NCI-H82 treated with DMSO at 0.1 percent for 48 hours (cell line): ENCODE results near the gene HPCAL1.
A peak's percentile ranks its signal among the peaks of the same experiment; 100 is the strongest.
"Not testable (repeated sequence)": the region's sequence is repeated elsewhere in the genome, so short reads cannot be mapped to it uniquely, and the experiment has no call there.

Experiments used
- DNase-seq: peaks from one replicate; lab custom pipeline; 2025; ENCODE audit not compliant: unreplicated experiment; lab: John Stamatoyannopoulos, UW

The HPCAL1 gene

DNA sequence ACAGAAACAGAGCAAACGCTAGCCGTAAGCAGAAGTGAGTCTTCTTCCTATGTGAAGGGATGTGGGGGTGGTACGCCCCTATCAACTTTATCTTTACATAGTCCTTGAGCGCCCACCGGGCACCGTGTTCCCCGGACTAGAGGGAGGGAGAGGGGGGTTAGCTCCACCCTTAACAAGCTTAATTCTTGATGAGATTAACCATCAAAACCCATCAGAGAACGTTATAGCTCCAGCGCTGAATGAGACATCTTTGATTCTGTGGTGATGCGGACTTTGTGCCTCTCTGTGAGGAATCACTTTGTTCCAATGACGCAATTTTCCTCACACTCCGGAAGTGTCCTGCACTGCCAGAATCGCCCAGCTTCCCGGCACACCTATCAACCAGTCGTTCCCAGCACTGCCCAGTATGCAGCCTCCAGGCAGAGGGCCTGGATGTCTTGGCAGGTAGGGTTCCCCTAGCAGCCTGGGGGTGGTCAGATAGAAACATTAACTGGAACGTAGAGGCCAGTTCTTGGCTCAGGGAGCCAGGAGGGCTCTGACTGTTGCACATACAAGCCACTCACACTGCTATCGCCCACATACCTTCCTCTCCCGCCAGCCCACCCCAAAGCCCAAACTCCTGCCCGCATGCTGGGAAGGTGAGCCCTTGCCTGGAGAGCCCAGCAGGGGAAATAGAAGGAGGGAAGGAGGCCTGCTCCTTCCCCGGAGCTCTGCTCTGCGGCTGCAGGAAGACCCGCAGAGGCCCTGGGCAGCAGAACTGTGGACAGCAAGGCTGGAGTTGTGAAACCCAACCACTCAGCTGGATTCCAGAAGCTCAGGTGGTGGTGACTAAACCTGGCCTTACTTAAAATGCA is 147.4 kb downstream of the HPCAL1 start:
- peak; percentile 75 for DNase-seq

- DNase-seq, result no peak
Measured at GRCh38 chr2:10451819-10452218, 149.1 kb downstream of the HPCAL1 start.

DNA sequence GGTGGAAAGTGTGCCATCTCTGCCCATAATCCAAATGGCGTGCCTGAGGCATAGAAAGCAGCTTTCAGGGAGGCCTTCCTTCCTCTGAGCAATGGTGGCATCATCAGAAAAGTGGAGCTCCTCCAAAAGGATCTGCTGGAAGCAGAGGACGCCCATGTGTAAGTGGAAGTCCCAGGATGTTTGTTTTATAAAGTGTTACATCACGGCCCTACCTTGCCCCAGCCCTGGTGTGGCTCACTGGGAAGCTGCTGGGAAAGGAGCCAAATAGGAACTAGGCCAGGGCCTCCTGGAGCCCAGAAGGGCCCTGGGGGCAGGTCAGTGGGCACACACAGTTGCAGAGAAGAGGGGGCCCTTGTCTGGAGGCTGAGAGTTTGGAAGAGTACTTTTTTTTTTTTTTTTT is 149.6 kb downstream of the HPCAL1 start:
- DNase-seq, result no peak

DNA sequence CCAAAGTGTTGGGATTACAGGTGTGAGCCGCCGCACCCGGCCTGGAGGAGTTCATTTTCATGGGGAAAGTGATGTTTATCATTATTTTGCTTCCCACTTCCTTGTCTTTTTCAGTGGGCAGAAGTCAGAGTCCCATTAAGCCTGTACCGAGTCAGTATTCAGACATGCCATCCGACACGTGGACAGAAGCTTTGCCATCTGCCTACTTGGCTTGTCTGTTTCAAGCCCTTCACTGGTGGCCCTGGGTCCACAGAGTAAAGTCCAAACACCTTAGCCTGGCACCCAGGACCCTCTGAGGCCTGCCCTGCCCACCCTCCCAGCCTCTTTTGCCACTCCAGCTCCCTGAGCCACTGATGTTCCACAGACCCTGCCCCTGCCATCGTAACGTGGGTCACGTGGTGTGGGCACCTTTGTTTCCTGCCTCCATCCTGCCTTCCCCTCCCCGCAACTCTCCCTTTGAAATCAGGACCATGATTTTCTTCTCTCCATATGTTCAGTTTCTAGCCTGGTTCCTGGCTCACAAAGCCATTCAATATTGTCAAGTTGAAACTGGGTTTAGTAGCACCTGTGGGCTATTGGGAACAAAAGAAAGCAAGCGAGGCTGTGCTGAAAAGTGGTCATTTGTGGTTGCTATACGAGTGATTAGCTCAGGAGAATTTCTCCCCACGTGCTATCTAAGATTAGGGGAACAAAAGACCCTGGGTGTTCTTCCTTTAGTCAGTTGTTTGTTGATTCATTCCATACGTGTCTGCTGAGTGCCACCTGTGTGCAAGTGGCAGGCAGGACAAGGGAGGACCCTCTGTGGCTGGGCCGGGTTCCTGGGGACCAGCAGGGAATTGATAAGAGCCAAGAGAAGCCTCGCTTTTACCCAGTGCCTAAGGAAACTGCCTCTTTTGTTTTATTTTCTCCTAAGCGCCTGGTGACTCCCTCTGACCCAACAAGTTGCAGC is 150.5 kb downstream of the HPCAL1 start:
- DNase-seq, result no peak

GRCh38 chr2:10453905-10454298 is 151.2 kb downstream of the HPCAL1 start:
- DNase-seq, result no peak

DNA sequence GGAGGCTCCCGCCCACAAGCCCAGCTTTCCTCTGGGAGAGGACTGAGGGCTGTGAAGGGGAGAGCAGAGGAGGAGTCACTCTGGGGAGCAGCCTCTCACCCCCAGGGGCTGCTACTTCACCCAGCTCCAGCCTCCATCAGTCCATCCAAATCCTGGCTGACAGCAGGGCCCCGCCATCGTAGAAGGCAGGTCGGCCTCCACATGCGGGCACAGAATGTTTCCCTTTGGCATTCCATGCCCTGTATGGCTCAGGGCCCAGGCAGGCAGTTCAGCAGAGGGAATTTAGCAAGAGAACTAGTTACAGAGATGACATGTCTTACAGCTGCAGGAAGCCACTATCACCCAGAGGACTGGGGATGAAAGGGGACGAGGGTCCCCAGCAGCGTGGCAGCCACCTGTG is 151.8 kb downstream of the HPCAL1 start:
- DNase-seq, result no peak

GRCh38 chr2:10457195-10457594 is 154.5 kb downstream of the HPCAL1 start:
- DNase-seq, result not testable (repeated sequence)

GRCh38 chr2:10457846-10458598 is 155.3 kb downstream of the HPCAL1 start:
- no peak for DNase-seq

GRCh38 chr2:10460366-10460796 is 157.7 kb downstream of the HPCAL1 start:
- DNase-seq, result no peak

GRCh38 chr2:10462178-10463083 is 159.7 kb downstream of the HPCAL1 start:
- DNase-seq, result no peak

DNA sequence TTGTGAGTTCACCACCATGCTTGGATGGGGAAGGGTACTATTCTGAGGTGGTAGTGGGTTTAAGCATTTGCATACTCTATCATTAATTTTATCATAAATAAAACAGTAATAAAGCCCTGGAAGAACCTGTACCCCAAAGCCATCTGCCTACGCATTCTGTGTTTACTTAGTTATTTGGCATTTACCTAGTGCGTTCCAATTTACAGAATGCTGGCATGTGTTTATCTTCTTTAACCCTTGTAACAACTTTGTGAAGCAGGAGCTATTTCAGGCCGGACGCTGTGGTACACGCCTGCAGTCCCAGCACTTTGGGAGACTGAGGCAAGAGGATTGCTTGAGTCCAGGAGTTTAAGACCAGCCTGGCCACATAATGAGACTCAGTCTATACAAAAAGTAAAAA is 163.2 kb downstream of the HPCAL1 start:
- DNase-seq, result no peak

- no peak for DNase-seq
Measured at GRCh38 chr2:10466801-10467200, 164.1 kb downstream of the HPCAL1 start.

DNA sequence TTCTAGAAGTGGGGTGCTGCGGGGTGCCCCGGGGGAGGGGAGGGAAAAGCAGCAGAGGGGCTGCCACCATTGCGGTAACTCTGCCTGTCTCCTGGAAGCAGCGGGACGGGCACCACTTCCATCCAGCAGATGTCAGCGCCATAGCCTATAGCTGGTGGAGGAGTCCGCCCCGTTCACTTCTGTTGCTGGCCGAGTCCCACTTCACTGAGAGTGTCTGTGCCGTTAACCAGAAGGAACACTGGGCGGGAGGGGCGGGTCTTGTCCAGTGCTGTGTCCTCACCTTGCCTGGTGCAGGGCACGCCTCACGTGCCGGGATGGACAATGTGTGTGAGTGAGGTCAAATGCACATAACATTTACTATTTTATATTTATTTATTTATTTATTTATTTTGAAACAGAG is 164.7 kb downstream of the HPCAL1 start:
- no peak for DNase-seq

DNA sequence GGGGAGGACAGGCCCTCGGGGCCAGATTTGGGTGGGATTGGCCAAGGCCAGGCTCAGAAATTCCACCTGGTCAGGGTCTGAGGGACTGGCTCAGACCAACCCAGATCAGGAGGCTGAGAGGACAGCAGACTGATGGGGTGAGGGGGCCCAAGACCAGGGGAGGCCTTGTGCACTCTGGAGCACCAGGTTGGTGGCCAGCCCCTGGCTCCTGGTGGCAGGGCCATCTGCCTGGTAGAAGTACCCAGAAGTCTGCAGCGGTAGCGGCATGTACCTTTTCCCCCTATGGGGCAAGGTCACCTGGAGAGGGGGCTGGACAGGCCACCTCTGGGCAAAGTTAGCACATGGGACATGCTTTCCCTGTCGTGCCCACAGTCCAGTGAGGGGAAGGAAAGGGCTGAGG is 166.6 kb downstream of the HPCAL1 start:
- no peak for DNase-seq

GRCh38 chr2:10469955-10470608 is 167.4 kb downstream of the HPCAL1 start:
- no peak for DNase-seq

GRCh38 chr2:10471046-10471571 is 168.4 kb downstream of the HPCAL1 start:
- DNase-seq, result no peak

DNA sequence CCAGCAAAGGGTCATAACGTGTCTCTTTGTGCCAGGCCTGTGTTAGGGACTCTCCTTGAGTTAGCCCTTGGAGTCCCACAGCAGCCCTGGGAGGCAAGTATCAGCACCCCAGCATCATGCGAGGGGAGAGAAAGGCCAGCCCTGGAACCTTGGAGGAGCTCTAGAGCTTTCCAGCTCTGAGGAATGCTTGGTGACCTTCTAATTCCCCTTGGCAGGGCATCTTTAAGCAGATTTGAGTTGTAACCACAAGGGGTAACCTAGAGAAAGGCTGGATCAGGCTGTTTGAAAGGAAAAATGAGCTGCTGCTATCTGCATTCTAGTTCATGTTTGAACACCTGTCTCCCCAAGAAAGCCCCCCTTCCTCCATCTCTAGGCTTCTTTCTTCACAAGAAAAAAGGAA is 169.3 kb downstream of the HPCAL1 start:
- no peak for DNase-seq

GRCh38 chr2:10473121-10473756 is 170.5 kb downstream of the HPCAL1 start:
- DNase-seq, result no peak

- DNase-seq, result no peak
Measured at GRCh38 chr2:10475221-10475722, 172.6 kb downstream of the HPCAL1 start.
